OCI-LY1 (cell line): ENCODE results near the gene PRPS1.

Experiments
- EZH2 ChIP-seq: fragments of 200-600 bp; sonication (generic), shearing (Covaris generic); IDR thresholded peaks from 2 replicates; pipeline ENCODE4 v1.8.0; 2017; ENCODE audit warnings: borderline replicate concordance, mixed run types, mild to moderate bottlenecking, antibody characterized with exemption, low read length, moderate library complexity, mixed read lengths
- TF ChIP-seq, protein P1 (sequence below): fragments of 200-600 bp; sonication (generic), shearing (Covaris generic); IDR thresholded peaks from 2 replicates; pipeline ENCODE4 v1.5.1; 2017; ENCODE audit warnings: mild to moderate bottlenecking, antibody characterized with exemption, low read length, moderate library complexity, mixed read lengths

DNA sequence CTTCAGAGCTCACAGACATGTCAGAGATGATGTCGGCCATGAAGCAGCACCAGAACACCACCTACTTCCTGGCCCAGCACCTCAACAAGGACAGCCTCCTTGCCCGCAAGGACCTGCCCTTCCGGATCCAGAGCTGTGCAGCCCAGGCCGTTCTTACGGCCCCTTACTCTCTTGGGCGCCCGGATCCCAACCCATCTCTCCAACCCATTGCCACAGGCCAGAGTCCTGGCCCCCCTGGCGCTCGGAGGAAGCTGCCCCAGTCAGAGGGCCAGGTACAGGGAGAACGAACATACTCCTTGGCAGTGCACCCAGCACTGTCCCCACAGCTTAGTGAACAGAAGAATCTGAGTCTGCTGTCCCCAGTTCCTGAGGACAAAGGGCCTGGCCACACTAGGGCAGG, 27.9 kb upstream of the PRPS1 start:
- TF ChIP-seq, protein P1, sequence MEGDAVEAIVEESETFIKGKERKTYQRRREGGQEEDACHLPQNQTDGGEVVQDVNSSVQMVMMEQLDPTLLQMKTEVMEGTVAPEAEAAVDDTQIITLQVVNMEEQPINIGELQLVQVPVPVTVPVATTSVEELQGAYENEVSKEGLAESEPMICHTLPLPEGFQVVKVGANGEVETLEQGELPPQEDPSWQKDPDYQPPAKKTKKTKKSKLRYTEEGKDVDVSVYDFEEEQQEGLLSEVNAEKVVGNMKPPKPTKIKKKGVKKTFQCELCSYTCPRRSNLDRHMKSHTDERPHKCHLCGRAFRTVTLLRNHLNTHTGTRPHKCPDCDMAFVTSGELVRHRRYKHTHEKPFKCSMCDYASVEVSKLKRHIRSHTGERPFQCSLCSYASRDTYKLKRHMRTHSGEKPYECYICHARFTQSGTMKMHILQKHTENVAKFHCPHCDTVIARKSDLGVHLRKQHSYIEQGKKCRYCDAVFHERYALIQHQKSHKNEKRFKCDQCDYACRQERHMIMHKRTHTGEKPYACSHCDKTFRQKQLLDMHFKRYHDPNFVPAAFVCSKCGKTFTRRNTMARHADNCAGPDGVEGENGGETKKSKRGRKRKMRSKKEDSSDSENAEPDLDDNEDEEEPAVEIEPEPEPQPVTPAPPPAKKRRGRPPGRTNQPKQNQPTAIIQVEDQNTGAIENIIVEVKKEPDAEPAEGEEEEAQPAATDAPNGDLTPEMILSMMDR, result no peak
- no peak for TF ChIP-seq EZH2
